ENCODE results near the gene QRSL1.
"Not testable (repeated sequence)": the region's sequence is repeated elsewhere in the genome, so short reads cannot be mapped to it uniquely, and the experiment has no call there.

The QRSL1 gene

GRCh38 chr6:106622412-106622811, 7.0 kb upstream of the QRSL1 start:
- DNase-seq (ENCODE audit: extremely low spot score, insufficient read length, low read depth) (no peak), FAIRE-seq (no peak)

DNA sequence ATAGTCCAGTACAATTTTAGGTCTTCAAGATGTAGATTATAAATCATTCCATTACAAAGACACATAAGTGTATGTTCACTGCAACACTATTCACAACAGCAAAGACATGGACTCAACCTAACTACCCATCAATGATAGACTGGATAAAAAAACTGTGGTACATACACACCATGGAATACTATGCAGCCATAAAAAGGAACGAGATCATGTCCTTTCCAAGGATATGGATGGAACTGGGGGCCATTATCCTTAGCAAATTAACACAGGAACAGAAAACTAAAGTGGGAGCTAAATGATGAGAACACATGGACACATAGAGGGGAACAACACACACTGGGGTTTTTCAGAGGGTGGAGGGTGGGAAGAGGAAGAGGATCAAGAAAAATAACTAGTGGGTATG, 6.3 kb upstream of the QRSL1 start:
- FAIRE-seq (no peak), DNase-seq (ENCODE audit: extremely low spot score, insufficient read length, low read depth) (no peak)

GRCh38 chr6:106626485-106626884, 2.9 kb upstream of the QRSL1 start:
- FAIRE-seq (peak; percentile 86), DNase-seq (ENCODE audit: extremely low spot score, insufficient read length, low read depth) (no peak)

DNA sequence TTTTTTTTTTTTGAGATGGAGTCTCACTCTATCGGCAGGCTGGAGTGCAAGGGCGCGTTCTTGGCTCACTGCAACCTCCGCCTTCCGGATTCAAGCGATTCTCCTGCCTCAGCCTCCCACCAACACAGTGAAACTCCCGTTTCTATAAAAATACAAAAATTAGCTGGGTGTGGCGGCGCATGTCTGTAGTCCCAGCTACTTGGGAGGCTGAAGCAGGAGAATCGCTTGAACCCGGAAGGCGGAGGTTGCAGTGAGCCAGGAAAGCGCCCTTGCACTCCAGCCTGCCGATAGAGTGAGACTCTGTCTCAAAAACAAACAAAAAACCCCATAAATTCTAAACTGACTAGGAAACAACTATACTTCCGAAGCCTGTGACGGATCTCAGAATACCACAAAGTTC, 1.6 kb upstream of the QRSL1 start:
- DNase-seq (ENCODE audit: extremely low spot score, insufficient read length, low read depth); FAIRE-seq: not testable (repeated sequence)

DNA sequence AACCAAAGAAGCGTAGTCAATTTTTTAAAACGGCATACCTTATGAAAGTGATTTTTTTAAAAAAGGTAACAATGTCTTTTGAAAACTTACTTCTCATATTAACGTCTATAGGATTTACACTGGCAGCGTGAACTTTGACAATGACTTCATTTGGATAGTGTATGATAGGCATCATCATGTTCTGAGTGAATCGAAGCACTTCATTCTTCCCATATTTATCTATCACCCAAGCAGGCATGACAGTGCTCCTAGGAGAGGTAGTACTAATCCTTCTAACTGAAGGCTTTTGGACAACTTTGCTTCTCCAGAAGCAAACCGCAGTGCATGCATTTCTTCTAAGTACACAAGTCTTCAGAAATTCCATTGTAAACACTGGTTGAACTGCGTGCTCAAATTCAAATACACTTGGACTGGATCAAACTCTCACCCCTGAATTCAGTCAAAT, 698 bp upstream of the QRSL1 start:
- DNase-seq (ENCODE audit: extremely low spot score, insufficient read length, low read depth) (no peak), FAIRE-seq (no peak)

DNA sequence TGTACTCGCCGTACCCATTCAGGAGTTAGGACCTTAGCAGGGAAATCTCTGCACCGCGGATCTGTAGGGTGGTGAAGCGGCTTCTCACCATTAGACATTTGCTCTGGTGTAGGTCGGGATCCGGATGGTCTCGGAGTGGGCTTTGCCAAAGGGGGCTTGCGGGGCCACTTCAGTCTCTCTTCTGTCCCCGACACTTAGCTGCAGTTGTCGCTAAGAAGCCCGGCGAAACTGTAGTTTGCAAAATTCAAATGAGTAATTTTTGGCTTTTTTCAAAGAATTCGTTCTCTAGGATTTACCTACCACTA, 433 bp downstream of the QRSL1 start:
- FAIRE-seq = peak; percentile 15

GRCh38 chr6:106630366-106630765, 988 bp downstream of the QRSL1 start:
- DNase-seq (ENCODE audit: extremely low spot score, insufficient read length, low read depth) = no peak
- FAIRE-seq = peak; percentile 58

More for the DNA sequence above, 433 bp downstream of the QRSL1 start:
- no peak for DNase-seq (ENCODE audit: extremely low spot score, insufficient read length, low read depth)

DNA sequence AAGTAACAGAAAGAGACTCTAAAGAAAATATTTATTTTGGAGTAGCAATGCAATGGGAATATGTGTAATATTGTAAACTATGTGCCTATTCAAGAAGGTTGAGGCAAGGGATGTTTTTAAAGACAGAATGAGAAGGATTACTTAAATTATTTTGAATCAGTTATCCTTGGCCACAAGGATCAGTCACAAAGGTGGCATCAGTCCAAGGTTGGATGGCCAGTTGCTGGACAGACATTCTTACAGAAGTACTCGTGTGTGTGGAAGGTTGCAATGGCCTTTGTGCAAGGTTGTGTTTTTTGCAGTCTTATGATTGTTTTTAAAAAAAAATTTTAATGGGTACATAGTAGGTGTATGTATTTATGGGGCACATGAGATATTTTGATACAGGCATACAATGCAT, 2.0 kb downstream of the QRSL1 start:
- FAIRE-seq = no peak

GRCh38 chr6:106634565-106634964, 5.2 kb downstream of the QRSL1 start:
- DNase-seq (ENCODE audit: extremely low spot score, insufficient read length, low read depth) (no peak), FAIRE-seq (no peak)

More for the DNA sequence above, 2.0 kb downstream of the QRSL1 start:
- DNase-seq (ENCODE audit: extremely low spot score, insufficient read length, low read depth) = no peak

GRCh38 chr6:106637051-106637716, 7.8 kb downstream of the QRSL1 start:
- no peak for FAIRE-seq
- DNase-seq (ENCODE audit: extremely low spot score, insufficient read length, low read depth) = no peak

GRCh38 chr6:106637717-106638341, 8.5 kb downstream of the QRSL1 start:
- DNase-seq (ENCODE audit: extremely low spot score, insufficient read length, low read depth) (no peak), FAIRE-seq (peak; percentile 95)

DNA sequence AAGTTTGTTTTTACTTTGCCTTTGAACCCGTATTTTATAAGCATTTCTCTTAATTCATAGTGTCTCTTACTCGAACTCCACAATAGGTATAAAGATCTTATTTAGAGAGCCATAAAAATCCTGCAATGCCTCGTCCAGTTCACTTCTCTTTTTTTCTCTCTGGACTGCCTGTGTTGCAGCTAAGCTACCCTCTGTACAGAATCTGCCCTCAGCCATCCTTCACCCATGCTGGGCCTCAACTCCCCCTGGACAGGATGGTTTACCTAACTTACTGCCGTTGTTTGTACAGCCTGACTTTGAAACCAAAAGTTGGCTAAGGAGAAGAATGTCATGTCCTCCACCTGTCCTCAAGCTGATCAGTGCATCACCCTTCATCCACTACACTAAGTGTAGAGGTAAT, 10.4 kb downstream of the QRSL1 start:
- FAIRE-seq = no peak
- DNase-seq (ENCODE audit: extremely low spot score, insufficient read length, low read depth) = no peak

DNA sequence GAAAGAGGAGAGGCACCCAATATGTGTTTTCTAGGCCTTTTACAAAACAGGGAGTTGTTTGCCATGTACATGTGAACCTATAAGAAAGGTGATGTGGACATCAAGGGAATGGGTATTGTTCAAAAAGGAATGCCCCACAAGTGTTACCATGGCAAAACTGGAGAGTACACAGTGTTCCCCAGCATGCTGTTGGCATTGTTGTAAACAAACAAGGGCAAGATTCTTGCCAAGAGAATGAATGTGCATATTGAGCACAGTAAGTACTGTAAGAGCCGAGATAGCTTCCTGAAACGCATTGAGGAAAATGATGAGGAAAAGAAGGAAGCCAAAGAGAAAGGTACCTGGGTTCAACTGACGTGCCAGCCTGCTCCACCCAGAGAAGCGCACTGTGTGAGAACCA, 13.1 kb downstream of the QRSL1 start:
- FAIRE-seq = no peak

DNA sequence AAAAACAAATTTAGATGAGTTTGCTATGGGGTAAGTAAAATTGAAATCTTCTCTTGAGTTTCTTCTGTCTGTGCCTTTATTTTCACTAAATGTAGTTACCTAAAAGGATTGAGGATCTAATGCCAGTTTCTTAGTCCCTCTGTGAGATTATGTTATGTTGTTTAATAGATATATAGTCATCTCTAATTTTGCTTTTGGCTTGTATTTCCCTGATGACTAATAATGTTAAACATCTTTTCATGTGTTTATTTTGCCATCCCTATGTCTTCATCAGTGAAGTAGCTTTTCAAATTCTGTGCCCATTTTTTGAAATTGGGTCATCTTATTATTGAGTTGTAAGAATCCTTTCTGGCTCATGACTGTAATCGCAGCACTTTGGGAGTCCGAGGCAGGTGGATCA, 13.7 kb downstream of the QRSL1 start:
- DNase-seq (ENCODE audit: extremely low spot score, insufficient read length, low read depth) = no peak
- FAIRE-seq = no peak

More for the DNA sequence above, 13.1 kb downstream of the QRSL1 start:
- DNase-seq (ENCODE audit: extremely low spot score, insufficient read length, low read depth) = no peak

DNA sequence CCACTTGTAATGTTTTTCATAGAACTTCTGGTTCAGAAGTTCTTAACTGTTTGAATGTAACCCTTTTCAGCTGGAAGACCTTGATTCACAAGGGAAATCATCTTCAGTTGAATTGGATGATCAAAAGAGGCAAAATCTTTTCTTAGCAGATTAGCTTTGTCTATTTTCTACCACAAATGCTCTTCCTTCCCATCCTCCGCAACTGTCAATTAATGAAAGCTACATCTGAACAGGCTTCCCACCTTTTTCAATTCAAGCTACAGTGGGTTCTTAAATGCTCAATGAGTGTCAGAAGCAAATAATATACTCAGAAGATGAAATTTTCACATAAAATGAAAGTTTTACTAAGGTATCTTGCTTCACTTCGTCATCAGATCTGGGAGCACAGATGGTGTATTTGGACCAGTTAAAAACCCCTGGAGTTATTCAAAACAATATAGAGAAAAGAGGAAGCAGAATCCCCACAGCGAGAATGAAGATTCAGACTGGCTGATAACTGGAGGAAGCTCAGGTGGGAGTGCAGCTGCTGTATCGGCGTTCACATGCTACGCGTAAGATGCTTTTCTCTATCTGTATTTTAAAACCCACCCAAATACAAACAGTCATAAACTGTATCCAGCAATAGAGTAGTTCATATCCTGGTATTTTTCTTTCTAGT, 19.4 kb downstream of the QRSL1 start:
- FAIRE-seq (peak; percentile 87), DNase-seq (ENCODE audit: extremely low spot score, insufficient read length, low read depth) (no peak)

DNA sequence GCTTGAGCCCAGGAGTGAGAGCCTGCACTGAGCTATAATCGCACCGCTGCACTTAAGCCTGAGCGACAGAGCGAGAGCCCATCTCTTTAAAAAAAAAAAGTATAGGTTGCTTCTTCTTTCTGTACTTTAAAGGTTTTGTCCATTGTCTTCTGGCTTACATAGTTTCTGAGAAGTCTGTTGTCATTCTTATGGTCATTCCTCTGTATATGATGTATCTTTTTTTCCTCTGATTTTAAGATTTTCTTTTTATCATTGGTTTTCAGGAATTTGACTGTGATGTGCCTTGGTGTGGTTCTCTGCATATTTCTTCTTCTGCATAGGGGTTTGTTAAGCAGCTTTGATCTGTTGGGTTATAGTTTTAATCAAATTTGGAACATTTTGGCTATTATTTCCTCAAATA, 29.1 kb downstream of the QRSL1 start:
- DNase-seq (ENCODE audit: extremely low spot score, insufficient read length, low read depth) (no peak), FAIRE-seq (peak; percentile 41)

- no peak for FAIRE-seq
- DNase-seq (ENCODE audit: extremely low spot score, insufficient read length, low read depth) = no peak
These were observed 30.5 kb downstream of the QRSL1 start for GRCh38 chr6:106659859-106660258.

- FAIRE-seq (no peak), DNase-seq (ENCODE audit: extremely low spot score, insufficient read length, low read depth) (no peak)
These were observed 33.1 kb downstream of the QRSL1 start for GRCh38 chr6:106662458-106662857.

- DNase-seq (ENCODE audit: extremely low spot score, insufficient read length, low read depth) = peak; percentile 5
These were observed 37.1 kb downstream of the QRSL1 start for GRCh38 chr6:106666282-106667021.

GRCh38 chr6:106667022-106667402, 37.6 kb downstream of the QRSL1 start:
- DNase-seq (ENCODE audit: extremely low spot score, insufficient read length, low read depth) (no peak), FAIRE-seq (no peak)

More at GRCh38 chr6:106666282-106667021, 37.1 kb downstream of the QRSL1 start:
- FAIRE-seq = peak; percentile 95

DNA sequence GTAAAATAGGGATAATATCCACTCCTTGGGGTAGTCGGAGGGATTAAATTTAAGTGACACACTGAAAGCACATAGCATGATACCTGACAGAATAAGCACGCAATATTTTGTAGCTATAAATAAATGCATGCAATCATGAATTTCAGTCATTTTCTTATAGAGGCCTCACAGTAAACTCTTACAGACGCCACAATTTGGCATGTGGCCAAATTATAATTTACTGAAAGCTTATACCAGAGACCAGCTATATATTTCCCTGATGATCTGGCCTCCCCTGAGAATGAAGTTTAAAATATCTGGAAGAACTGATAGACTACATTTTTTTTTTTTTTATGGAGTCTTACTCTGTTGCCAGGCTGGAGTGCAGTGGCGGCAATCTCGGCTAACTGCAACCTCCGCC, 40.9 kb downstream of the QRSL1 start:
- DNase-seq (ENCODE audit: extremely low spot score, insufficient read length, low read depth) = no peak
- FAIRE-seq = no peak

Measured in GM18507 (cell line).